Esophagus squamous epithelium (tissue), 4 donors: ENCODE measurements around the gene SUSD1.

Experiments used
- POLR2A ChIP-seq, 4 donors: fragments of 450-650 bp; IDR thresholded peaks; one replicate each; pipeline ENCODE4 v1.6.1; 2017; ENCODE audit warnings: antibody characterized with exemption in 4 of 4, mild to moderate bottlenecking in 4 of 4, moderate library complexity in 3 of 4
- TF ChIP-seq, protein P1 (sequence below), 6 experiments: fragments of 450-650 bp in 4 of 6; fragments of 200-600 bp in 2 of 6; sonication (generic) in 2 of 6; IDR thresholded peaks; one replicate each; pipeline ENCODE4 v1.5.1; 2016 to 2019; ENCODE audit warnings: antibody characterized with exemption in 6 of 6, mild to moderate bottlenecking in 4 of 6, moderate library complexity in 4 of 6

DNA sequence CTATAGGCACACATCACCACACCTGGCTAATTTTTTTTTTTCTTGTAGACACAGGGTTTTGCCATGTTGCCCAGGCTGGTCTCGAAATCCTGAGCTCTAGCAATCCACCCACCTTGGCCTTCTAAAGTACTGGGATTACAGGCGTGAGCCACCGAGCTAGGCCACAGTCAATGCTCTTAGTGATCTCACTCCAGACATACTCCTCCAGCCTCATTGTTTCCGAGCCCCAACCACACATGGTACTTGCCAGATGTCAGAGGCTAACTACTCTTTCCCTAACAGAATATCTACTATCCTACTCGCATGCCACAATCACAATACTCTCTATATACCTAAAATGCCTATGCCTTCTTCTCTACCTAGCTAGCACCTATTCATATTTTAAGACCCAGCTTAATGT lies 17.1 kb downstream of the SUSD1 start:
- TF ChIP-seq, protein P1, sequence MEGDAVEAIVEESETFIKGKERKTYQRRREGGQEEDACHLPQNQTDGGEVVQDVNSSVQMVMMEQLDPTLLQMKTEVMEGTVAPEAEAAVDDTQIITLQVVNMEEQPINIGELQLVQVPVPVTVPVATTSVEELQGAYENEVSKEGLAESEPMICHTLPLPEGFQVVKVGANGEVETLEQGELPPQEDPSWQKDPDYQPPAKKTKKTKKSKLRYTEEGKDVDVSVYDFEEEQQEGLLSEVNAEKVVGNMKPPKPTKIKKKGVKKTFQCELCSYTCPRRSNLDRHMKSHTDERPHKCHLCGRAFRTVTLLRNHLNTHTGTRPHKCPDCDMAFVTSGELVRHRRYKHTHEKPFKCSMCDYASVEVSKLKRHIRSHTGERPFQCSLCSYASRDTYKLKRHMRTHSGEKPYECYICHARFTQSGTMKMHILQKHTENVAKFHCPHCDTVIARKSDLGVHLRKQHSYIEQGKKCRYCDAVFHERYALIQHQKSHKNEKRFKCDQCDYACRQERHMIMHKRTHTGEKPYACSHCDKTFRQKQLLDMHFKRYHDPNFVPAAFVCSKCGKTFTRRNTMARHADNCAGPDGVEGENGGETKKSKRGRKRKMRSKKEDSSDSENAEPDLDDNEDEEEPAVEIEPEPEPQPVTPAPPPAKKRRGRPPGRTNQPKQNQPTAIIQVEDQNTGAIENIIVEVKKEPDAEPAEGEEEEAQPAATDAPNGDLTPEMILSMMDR (IDR thresholded peaks at IDR 0.05), result no peak
- TF ChIP-seq POLR2A (IDR thresholded peaks at IDR 0.05), result no peak
